Duodenal mucosa (tissue), 2 donors: ENCODE results near the gene SPEG.

ENCODE experiments used
- H3K27ac ChIP-seq: one replicate; pipeline ENCODE4 v1.7.0; 2013; ENCODE audit warnings: low read depth, low read length
- H3K27me3 ChIP-seq, 2 donors: one replicate each; pipeline ENCODE4 v1.7.0; 2013; ENCODE audit warnings: low read length in 2 of 2, control low read depth in 1 of 2; ENCODE audit not compliant: insufficient read depth in 2 of 2, control insufficient read depth in 1 of 2
- H3K36me3 ChIP-seq, 2 donors: one replicate each; pipeline ENCODE4 v1.7.0; 2013; ENCODE audit warnings: low read length in 2 of 2, control low read depth in 1 of 2; ENCODE audit not compliant: insufficient read depth in 2 of 2, control insufficient read depth in 1 of 2
- H3K4me1 ChIP-seq, 2 donors: one replicate each; pipeline ENCODE4 v1.7.0; 2013; ENCODE audit warnings: low read length in 2 of 2, control low read depth in 1 of 2; ENCODE audit not compliant: insufficient read depth in 2 of 2, control insufficient read depth in 1 of 2
- H3K4me3 ChIP-seq, 2 donors: one replicate each; pipeline ENCODE4 v1.7.0; 2013; ENCODE audit warnings: low read length in 2 of 2, low read depth in 1 of 2
- H3K9ac ChIP-seq, 2 donors: one replicate each; pipeline ENCODE4 v1.7.0; 2013; ENCODE audit warnings: low read length in 2 of 2, low read depth in 1 of 2
- H3K9me3 ChIP-seq, 2 donors: one replicate each; pipeline ENCODE4 v1.7.0; 2013; ENCODE audit warnings: low read length in 2 of 2, control low read depth in 1 of 2; ENCODE audit not compliant: control insufficient read depth in 1 of 2

SPEG gene

DNA sequence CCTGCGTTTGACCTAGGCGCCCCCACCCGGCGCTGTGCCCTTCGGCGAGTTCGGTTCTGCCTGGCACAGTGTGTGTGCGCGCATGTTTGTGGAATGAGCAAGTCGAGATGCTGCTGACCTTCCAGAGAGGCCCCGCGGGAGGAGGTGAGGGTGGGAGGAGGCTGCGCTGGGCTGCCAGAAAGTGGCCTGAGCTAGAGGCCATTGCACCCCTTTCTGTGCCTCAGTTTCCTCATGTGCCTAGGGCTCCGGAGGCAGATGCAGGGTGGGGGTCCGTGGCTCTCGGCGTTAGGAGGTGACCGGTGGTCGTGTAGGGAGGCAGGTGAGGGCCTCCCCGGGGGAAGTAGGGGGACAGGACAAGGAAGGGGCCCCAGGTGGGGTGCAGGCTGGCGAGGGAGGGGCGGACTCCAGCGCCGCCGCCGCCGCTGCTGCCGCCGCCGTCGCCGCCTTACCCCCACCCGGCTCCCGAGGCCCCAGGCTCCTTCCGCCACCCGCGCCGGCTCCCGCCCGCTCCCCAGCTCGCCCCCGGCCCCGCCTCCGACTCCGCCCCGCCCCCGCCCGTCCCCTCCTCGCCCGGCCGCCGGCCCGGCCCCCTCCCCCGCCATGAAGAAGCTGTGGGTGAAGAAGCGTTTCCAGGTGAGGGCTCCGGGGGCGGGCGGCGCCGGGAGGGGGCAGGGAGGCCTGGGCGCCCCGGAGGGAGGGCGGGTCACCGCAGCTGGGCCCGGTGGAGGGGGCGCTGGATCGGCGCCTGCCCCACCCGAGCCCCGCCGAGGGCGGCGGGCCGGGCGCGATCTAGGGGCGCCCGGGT lies 7.0 kb downstream of the SPEG start:
- H3K27me3 ChIP-seq = peaks cover 35 to 37% of the 10 kb centered on the region in 2 donors
- peak overlapping the region in 1 of 2 donors; percentile 59 for H3K4me3 ChIP-seq
- H3K9me3 ChIP-seq = no peaks in the 10 kb centered on the region
- no peak overlapping the region for H3K9ac ChIP-seq
- H3K36me3 ChIP-seq = no peaks in the 10 kb centered on the region
- H3K27ac ChIP-seq = no peak overlapping the region
- peaks cover 0 to 5% of the 10 kb centered on the region in 2 donors for H3K4me1 ChIP-seq

- Histone ChIP-seq H3K27me3 (peaks cover 35 to 38% of the 10 kb centered on the region in 2 donors), H3K27ac (no peak overlapping the region), H3K4me3 (no peak overlapping the region), H3K36me3 (no peaks in the 10 kb centered on the region), H3K9ac (no peak overlapping the region), H3K9me3 (no peaks in the 10 kb centered on the region), H3K4me1 (peaks cover 0 to 5% of the 10 kb centered on the region in 2 donors)
These were observed 7.8 kb downstream of the SPEG start for GRCh38 chr2:219442256-219443015.

DNA sequence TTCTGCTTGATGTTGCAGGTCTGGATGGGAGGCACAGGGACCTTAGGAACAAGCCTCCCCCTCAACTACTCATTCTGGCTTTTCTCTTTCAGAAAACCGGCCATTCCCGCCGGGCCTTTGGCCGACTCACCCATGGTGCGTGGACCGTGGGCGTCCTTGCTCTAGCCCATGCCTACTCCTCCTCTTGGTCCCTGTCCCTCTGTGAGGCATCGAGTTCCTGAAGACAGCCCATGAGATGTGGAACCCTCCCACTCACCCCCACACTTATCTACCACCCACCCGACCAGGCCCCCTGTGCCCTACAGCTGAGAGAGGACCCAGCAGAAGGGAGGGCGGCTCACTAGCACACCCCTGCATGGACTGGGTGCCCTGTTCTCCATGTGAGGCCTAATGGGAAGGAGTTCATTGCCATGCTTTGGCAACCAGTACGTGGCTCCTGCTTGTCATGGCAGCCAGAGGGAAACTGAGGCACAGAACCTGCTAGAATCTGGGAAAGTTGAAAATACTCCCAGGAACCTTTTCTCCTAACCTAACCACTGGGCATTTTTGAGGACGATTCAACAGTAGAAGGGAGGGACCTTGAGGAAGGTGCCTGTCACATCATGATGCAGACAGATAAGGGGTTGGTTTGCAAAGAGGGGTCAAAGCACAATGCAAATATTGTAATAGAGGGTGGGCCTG lies 8.5 kb downstream of the SPEG start:
- H3K4me1 ChIP-seq = peaks cover 0 to 5% of the 10 kb centered on the region in 2 donors
- H3K36me3 ChIP-seq = no peaks in the 10 kb centered on the region
- H3K4me3 ChIP-seq = no peak overlapping the region
- no peaks in the 10 kb centered on the region for H3K9me3 ChIP-seq
- H3K27me3 ChIP-seq = peaks cover 41 to 42% of the 10 kb centered on the region in 2 donors
- H3K9ac ChIP-seq = no peak overlapping the region
- no peak overlapping the region for H3K27ac ChIP-seq

DNA sequence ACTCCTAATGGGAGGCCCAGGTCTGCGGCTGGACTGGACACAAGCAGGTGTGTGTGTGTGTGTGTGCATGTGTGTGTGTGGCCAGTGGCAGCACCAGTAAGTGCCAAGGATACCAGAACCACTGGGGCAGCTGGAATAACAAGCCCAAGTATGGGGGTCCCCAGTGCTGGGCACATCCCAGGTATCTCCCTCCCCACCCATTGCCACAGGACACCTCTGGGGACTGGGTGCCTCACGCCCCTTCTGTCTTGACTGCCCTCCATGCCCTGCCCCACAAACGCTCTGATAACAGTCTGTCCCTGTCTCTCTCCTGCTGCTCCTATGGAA lies 9.0 kb downstream of the SPEG start:
- Histone ChIP-seq H3K9ac (no peak overlapping the region), H3K36me3 (no peaks in the 10 kb centered on the region), H3K9me3 (no peaks in the 10 kb centered on the region), H3K27me3 (peaks cover 41 to 45% of the 10 kb centered on the region in 2 donors), H3K4me3 (no peak overlapping the region), H3K27ac (no peak overlapping the region), H3K4me1 (peaks cover 0 to 5% of the 10 kb centered on the region in 2 donors)

DNA sequence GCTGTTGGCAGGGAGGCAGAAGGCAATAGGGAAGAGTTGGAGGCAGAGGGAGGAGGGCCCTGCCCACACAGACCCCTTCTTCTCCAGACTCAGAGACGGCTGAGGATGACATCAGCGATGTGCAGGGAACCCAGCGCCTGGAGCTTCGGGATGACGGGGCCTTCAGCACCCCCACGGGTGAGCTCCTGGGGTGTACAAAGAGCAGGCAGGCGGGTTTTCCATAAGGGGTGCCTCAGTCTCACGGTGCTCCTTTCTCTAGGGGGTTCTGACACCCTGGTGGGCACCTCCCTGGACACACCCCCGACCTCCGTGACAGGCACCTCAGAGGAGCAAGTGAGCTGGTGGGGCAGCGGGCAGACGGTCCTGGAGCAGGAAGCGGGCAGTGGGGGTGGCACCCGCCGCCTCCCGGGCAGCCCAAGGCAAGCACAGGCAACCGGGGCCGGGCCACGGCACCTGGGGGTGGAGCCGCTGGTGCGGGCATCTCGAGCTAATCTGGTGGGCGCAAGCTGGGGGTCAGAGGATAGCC lies 10.0 kb downstream of the SPEG start:
- H3K27ac ChIP-seq = no peak overlapping the region
- no peaks in the 10 kb centered on the region for H3K9me3 ChIP-seq
- H3K36me3 ChIP-seq = no peaks in the 10 kb centered on the region
- peaks cover 0 to 5% of the 10 kb centered on the region in 2 donors for H3K4me1 ChIP-seq
- H3K27me3 ChIP-seq = peaks cover 47 to 48% of the 10 kb centered on the region in 2 donors
- H3K9ac ChIP-seq = no peak overlapping the region
- H3K4me3 ChIP-seq = no peak overlapping the region

DNA sequence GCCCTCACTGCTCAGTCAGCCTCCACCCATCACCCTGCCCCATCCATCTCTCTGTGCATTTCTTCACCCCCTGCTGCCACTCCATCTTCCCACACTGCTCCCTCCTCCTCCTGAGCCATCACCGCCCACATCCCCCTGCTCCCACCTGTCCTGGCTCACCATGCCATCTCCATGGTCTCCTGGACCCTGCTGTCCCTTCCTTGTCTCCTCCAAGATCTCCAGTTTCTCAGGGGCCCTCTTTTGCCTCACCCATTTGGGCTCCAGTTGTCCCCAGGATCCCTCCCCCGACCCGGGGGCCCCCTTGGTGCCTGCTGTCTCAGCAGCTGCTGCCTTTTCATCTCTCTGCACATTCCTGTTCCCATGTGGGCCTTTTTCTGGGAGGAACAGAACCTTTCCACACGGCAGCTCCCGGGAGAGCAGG lies 10.6 kb downstream of the SPEG start:
- H3K9ac ChIP-seq = no peak overlapping the region
- peaks cover 0 to 5% of the 10 kb centered on the region in 2 donors for H3K4me1 ChIP-seq
- H3K27ac ChIP-seq = no peak overlapping the region

GRCh38 chr2:219446101-219446504 lies 11.5 kb downstream of the SPEG start:
- H3K27ac ChIP-seq = no peak overlapping the region
- H3K4me3 ChIP-seq = no peak overlapping the region
- H3K9ac ChIP-seq = no peak overlapping the region

More for the DNA sequence above, 10.6 kb downstream of the SPEG start:
- no peaks in the 10 kb centered on the region for H3K36me3 ChIP-seq
- H3K27me3 ChIP-seq = peaks cover 51 to 54% of the 10 kb centered on the region in 2 donors
- H3K9me3 ChIP-seq = no peaks in the 10 kb centered on the region
- H3K4me3 ChIP-seq = no peak overlapping the region

GRCh38 chr2:219446689-219447088 lies 12.0 kb downstream of the SPEG start:
- Histone ChIP-seq H3K4me3 (no peak overlapping the region), H3K9me3 (no peaks in the 10 kb centered on the region), H3K36me3 (no peaks in the 10 kb centered on the region), H3K27me3 (peaks cover 46 to 48% of the 10 kb centered on the region in 2 donors), H3K4me1 (no peaks in the 10 kb centered on the region), H3K27ac (no peak overlapping the region), H3K9ac (no peak overlapping the region)

More at GRCh38 chr2:219446101-219446504, 11.5 kb downstream of the SPEG start:
- peaks cover 51 to 53% of the 10 kb centered on the region in 2 donors for H3K27me3 ChIP-seq
- peaks cover 0 to 5% of the 10 kb centered on the region in 2 donors for H3K4me1 ChIP-seq
- H3K36me3 ChIP-seq = no peaks in the 10 kb centered on the region
- no peaks in the 10 kb centered on the region for H3K9me3 ChIP-seq

- Histone ChIP-seq H3K36me3 (no peaks in the 10 kb centered on the region), H3K4me1 (no peaks in the 10 kb centered on the region), H3K9ac (no peak overlapping the region), H3K4me3 (no peak overlapping the region), H3K27ac (no peak overlapping the region), H3K27me3 (peaks cover 46 to 50% of the 10 kb centered on the region in 2 donors), H3K9me3 (no peaks in the 10 kb centered on the region)
These were observed 12.8 kb downstream of the SPEG start for GRCh38 chr2:219447242-219448098.
